Forelimb muscle (tissue), 1 donor: ENCODE results near the gene OMA1. TPM values are rescaled to one million over a fixed set of nuclear protein-coding genes. Genes with fewer than 3 reads are reported as not detected.
"Not testable (repeated sequence)": the region's sequence is repeated elsewhere in the genome, so short reads cannot be mapped to it uniquely, and the experiment has no call there.

Experiments
- DNase-seq: peaks from one replicate; pipeline ENCODE4 v3.0.0-alpha.2; 2013; ENCODE audit warnings: low read depth
- polyA plus RNA-seq: library from polyadenylated mRNA; unstranded; fragments of 120-200 nt; gene quantifications from one replicate; pipeline ENCODE4 v1.2.1, GENCODE V29; 2013; ENCODE audit not compliant: insufficient read length

Gene OMA1
- polyA plus RNA-seq, 1 donor = 14.8 TPM

DNA sequence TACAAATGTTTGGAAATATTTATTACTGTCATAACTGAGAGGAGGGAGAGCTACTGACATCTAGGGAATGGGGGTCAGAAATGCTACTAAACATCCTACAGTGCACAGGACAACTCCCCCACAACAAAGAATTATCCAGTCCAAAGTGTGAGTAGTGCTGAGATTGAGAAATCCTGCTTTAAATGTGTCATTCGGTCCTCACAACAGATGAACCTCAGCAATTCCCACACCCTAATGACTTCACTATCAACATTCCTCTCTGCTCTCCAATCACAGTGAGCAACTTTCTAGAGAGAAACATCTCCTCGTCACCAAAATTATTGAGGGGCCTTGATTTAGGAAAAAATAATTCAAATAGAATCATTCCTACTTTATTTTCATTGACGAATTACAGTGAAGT lies 18.0 kb downstream of the OMA1 start:
- DNase-seq = no peak

DNA sequence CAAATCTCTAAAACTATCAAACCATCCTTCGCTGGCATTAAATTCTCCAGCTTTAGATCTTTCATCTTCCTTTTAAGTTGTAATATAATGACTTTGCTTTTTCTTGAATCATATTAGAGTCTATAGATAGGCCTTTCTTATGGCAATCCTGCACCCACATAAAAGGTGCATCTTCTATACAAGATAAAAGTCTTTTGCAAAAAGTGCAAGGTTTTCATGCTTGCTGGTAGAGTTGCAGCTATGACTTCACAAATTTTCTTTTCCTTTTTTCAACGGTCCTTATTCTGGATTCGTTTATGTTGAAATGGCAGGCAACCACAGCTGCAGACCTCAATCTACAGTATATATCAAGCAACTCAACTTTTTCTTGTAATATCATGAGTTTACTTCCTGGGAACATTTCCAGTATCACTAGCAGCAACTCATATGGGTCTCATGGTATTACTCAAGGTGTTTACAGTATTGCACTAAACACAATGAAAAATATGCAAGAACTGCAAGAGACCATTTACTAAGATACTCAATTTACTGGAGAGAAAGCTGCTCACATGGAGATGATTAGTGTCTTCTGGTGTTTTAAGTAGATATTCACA lies 22.1 kb downstream of the OMA1 start:
- DNase-seq = no peak

DNA sequence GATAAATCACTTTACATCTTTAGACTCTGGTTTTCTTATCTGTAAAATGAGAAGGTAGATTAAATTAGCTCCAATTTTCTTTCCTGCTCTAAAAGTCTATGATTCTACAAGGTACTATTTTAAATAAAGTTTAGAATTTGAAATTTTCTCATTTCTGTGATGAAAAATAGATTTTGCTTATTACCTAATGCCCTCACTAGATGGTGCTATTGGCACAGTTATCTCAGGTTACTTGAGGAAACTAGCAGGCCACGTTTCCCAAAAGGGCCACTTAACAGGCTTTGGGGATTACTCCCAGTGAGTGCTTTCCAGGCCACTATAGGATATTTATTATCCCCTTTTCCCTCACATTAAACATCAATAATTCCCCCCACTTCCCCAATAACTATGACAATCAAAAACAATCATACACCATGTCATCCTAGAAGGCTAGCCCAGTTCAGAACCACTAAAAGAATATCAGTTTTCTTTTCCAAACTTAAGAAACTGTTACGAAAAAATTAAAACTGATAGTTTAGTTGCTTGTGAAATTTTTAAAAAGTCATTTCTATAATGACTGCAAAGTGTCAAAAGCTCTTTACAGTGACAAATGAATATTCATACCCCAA lies 30.6 kb downstream of the OMA1 start:
- DNase-seq = peak; percentile 60

DNA sequence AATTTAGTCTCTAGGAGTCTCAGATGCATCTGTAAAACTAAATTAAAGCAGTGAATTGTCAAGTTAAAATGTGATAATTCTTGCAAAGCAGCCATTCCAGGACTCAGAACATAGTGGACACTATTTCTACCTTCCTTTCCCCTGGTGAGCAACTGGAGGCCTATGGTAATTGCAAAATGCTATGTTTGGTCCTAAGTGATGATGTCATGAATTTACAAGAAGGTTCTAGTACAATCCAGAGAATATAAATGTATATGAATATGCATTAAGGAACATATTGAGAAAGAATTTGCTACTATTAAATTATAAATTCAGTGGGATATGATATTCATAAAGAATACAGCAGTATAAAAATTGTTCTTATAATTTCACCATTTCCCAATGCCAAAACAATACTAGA lies 32.6 kb downstream of the OMA1 start:
- DNase-seq = no peak

DNA sequence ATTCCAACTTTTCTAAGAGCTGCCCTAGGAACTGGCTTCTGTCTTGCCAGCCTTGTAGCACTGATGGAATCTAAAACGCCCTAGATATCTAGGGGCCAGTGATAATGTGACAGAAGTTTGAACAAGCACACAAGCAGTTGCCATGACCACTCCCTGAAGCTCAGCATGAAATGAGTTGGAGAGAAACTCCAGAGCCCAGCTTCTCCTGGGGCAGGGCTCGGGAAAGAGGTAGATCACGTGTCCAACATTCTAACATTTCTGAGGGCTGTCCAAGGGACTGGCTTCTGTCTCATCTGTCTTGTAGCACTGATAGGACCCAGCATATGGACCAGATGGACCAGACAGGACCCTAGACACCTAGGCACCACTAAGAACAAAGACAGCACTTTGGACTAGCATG lies 37.9 kb downstream of the OMA1 start:
- DNase-seq = no peak

DNA sequence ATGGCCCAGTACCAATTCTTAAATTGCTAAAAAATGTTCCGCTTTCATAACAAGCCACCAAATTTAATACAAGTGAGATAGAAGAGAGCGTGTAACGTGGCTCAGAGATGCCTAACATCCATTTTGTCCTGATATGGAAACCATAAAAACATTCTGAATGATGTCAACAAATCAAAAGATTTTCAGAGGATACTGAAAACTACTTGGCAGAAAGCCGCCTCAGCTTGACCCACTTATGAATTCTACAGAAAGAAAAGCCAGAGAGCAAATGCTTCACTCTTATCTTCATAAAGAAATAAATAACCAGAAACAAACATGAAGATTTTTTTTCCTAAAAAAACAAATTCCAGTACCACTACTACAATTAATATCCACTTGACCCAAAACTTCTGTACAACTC lies 41.2 kb downstream of the OMA1 start:
- DNase-seq = no peak

DNA sequence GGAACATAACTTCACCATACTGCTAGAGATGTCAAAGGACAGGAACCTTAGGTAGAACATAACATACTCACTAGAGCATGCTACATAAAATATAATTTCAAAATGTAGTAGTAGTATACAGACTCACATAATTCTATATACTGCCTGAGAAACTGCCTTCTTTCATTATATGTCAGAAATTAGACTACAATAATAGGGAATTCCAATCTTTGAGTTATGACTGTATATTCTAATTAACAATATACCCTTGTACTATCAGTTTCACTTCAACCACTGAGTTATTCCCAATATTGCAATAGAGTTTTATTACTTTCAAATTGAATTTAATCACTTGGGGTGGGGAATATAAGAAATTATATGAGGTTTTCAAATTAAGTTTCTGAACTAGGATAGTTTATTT lies 44.0 kb downstream of the OMA1 start:
- DNase-seq = no peak

DNA sequence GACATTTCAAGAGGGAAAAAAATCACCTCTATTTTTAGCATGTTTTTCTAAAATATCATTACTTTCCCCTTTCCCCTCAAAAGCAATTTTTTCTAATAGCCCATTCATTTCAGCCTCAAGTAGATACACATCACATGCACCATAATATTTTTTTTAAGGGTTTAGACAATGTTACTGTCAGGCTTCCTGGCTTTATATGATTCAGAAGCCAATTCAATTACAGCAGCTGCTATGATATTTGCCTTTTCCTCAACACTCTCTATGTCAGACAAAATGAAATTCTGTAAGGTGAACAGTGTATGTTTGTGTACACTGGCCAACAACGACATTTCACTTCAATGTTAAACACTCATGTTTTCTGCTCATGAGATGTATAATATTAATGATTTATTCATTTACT lies 46.5 kb downstream of the OMA1 start:
- DNase-seq = no peak

DNA sequence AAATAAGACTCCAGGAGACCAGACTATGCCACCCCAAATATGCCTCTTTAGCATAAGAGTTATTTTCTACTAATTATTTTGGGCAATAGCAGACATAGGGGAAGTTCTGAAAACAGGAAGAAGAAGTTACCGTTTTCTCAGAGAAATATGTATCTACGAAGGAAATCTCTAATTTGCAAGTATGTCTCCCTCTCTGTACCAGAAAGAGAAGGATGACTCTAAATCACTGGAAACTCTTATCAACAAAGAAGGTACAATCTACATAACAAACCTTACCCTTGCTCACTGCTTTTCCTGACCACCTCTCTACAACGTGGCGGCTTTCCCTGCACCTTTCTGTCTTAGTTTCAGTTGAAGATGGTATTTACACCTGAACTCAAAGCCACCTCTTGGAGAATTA lies 49.0 kb downstream of the OMA1 start:
- DNase-seq = no peak

DNA sequence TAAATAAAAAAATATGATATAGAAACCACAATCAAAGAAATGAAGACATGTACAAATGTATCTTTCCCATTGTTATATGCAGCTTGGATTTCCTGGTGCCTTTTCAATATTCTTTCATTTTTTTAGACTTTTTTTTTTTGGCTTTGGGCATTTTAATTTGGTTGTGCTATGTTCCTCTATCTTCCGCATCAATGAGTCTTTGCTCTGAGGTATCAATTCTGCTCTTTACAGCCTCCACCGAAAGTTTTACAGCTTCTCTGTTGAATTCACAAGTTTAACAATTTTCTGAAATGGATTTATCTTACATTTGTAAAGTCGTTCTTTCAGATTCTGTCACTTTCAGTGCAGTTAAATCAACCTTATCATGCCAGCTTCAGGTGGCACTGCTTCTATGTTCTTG lies 50.5 kb downstream of the OMA1 start:
- DNase-seq = no peak

DNA sequence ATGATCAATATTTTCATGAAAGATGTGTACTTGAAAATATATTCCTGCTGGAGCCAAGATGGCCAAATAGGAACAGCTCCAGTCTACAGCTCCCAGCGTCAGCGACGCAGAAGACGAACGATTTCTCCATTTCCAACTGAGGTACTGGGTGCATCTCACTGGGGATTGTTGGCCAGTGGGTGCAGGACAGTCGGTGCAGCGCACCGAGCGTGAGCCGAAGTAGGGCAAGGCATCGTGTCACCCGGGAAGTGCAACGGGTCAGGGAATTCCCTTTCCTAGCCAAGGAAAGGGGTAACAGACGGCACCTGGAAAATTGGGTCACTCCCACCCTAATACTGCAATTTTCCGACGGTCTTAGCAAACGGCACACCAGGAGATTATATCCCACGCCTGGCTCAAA lies 57.6 kb downstream of the OMA1 start:
- not testable (repeated sequence) for DNase-seq

DNA sequence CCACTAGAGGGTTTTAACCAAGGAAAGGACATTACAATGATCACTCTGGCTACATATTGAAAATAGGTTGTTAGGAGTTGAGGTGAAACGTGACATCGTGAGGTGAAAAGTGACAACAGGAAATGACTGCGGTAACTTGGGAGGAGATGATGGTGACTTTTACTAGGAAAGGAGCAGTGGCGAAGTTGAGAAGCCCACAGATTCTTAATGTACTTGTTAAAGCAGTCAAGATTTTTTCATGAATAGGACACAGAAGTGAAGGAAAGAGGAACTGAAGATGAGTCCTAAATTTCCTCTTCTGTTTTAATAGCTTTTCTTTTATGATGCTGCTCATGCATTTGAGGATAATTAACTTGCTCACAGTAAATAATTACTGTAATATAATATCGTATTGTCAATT lies 59.5 kb downstream of the OMA1 start:
- DNase-seq = no peak

DNA sequence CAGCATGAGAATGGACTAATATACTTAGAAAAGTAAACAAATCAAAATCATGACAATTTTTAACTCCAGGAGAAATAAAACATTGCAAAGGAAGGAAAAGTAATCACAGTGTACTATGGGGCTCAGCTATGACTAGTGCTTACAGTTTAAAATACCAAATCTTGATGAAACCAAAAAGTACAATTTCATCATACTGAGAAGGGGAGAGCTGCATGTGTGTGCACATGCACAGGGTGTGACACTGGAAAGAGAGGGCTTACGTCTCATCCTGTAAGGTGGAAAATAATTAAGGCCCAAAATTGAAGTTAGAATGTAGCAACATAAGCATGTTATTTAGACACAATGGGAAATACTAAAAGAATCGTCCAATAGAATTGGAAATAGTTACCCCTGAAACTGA lies 64.6 kb downstream of the OMA1 start:
- DNase-seq = no peak

DNA sequence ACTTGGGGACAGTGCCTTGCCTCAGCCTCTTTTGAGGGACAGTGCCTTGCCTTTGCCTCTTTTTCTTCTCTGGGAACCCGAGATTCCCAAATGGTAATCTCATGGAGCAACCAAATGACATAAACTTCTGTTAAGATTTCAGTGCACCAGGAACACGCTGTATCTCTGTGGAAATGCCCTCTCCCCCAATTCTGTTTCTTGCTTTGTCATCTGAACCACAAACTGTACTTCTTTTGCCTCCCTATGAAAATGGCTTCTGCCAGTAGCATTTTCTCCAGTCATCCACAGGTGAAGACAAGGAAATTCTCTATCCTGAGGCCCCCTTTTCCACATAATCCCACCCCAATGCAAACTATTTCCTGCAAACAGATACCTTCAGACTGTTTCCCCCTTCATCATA lies 66.3 kb downstream of the OMA1 start:
- no peak for DNase-seq

DNA sequence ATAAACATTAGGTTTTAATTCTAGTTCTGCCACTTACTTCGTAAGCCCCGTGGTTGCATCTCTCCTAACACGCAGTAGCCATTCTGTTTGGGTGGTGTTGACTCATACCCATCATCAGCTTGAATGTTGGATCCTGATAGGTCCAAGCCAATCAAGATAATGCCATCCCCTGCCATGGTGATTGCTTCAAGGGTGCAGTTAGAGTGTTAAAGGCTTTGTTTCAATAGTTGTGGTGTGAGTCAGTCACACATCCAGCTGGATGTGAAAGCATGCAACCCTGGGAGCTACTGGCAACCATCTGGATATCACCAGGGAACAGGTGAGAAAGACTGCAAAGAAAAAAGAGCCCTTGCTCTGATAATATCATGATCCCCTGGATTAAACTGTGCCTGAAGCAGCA lies 69.1 kb downstream of the OMA1 start:
- no peak for DNase-seq

DNA sequence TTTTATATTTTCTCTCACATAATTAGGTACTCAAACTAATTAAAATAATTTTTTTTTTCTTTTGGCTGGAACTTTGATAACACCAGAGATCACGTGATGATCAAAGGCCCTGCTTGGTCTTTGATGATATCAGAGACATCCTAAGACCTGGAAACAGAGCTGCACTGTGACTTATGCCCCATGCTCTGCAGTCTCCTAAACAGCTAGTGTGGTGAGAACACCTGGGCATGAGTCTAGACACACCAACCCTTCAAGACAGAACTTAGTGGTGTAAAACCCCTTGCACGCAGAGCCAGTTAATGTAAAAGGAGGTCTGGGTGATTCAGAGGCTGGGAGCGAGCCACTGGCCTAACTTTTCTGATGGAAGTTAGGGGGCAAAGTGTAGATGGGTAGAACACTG lies 70.3 kb downstream of the OMA1 start:
- no peak for DNase-seq

DNA sequence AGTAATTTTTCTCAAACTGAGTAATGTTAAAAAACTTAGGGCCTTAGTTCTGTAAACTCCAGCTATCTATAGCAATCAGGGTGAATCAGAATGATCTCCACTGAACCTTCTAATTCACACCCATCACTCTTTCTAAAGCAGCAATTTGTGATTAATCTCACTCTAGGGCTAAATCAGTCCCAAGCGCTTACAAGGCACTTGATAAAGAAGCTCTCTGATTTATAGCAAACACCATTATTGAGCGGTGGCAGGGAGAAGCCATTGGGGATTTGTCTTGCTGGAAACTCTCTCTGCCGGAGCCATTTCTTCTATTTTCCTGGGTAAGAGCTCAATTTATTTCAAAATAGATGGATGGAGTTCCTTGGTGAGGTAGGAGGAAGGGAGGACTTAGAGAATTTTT lies 77.0 kb downstream of the OMA1 start:
- no peak for DNase-seq

DNA sequence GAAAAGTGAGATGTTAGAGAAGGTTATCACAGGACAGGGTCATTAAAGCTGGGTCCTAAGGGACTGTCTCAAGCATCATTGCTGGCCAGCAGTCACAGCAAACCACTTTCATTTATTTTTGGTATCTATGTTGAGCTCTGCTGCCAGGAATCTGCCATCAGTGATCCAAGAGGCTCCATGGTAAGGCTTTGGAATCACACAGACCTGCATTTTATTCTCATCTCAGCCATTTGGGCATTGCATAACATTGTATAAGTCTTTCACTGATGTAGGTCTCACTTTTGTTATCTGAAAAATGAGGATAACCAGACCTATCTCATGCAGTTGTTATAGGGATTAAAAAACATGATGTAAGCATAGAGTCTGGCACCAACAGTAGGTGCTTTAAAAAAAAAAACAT lies 77.5 kb downstream of the OMA1 start:
- no peak for DNase-seq

DNA sequence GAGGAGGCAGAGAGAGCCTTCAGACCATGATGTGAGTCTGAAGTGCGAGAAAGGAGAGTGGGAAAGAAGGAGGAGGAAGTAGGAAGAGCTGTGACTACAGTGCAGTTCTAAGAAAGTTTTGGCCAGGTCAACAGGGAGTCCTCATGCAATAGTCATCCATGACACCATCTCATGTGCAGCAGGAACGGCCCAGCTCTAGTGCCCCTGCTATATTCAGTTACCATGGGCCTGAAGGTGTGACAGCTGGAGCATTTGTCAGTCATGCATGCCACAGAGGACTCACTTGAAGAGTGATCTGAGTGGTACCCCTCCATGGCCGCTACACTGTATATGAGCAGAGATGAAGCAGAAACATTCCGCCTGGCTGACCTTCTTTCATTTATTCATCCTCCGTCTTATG lies 77.9 kb downstream of the OMA1 start:
- DNase-seq = no peak

DNA sequence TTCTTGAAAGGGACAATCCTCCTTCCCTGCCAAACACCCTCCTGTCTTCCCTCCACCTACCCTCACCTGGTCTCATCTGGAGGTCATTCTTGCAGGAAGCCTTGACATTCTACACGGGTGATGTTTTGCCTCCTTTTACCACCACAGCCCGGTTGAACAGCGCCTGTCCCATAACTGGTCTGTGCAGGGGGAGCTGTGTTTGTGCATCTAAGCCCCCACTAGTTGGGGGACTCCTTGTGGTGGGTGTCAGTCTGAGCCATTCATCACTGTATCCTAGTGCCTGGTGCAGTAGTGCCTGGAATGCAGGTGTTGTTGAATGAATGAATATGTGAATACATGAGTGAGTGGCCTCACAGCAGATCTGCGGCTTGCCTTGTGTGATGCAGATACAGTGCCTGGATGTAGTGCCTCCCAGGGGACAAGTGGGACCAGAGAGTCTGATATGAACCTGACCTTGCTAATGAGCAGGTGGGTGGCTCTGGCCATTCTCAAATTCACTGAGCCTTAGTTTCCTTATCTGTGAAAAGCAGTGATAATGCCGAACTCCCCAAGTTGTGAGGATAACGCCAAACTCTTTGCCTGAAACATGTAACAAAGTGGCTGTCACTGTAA lies 79.8 kb downstream of the OMA1 start:
- DNase-seq = no peak

DNA sequence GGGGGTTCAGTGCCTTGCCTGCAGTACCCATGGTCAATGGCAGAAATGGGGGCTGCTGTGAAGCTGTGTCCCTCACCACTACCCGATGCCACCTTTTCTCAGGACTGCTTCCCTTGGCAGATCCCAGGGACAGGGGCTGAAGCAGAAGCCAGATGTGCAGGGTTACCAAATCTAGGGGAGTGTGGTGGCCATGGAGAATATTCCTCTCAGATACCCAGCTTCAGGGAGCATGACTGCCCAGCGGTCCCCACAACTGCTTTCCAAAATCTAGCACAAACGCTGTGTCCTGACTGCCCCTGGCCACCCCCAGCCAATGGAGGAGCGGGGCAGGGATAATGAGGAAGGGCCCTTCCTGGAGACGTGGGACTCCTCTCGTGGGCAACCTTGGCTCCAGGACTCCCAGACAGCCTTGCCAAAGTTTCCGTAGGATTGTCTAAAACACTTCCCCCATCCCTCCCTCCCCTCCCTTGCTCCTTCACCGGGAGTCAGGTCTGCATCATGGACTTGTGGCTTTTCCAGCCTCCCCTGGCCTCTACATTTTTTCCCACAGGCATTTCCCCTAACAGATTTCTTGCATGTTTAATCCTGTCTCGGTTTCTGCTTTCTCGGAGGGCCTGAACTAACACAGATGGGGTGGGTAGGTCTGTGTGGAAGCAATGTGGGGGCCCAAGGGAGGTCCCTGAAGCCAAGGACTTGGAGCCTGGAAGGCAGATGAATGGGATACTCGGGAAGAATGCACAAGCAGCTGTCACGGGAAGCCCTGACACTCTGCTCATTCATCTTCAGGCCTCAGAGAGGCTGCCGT lies 80.5 kb downstream of the OMA1 start:
- DNase-seq = no peak

DNA sequence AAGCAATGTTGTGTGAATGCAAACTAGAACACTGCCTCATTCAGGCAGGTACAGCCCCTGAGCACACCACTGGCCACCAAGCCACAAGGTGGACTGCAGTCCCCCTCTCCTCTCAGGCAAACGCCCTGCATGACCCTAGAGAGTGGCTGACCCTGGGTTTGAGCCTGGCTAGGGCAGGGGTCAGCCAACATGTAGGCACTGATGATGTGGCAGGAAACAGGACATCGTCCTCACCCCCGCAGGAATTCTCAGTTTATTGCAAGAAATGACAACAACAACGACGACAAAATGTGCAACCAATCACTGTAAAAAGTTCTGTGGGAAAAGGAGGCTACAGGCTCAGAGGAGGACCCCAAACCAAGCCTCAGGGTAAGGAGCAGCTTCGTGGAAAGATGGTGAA lies 81.3 kb downstream of the OMA1 start:
- DNase-seq = no peak

DNA sequence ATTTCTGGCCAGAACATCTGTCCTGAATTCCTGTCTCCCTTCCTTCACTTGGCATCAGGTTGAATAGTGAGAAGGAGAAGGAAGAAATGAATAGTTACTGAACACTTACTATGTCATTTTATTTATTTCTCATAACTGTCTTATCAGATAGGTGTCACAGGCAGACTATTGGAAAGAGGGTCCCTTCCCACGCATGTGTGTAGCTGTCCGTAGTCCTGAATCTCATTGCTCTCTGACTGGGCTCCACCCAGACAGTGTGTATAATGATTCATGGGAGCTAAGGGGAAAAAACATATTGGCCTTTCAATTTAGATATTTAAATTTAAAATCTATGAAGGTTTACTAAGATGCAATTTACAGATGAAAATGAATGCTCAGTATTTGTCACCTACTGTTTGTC lies 86.1 kb downstream of the OMA1 start:
- DNase-seq = peak; percentile 9
